PC-9 (cell line): ENCODE results near the gene GFY.

ENCODE experiments used
- CTCF ChIP-seq: fragments of 200-600 bp; sonication (generic); conservative IDR thresholded peaks from 2 replicates; pipeline ENCODE4 v1.6.1; 2017; ENCODE audit warnings: mixed run types, antibody characterized with exemption, mild to moderate bottlenecking, moderate library complexity
- EZH2 ChIP-seq: fragments of 200-600 bp; sonication (generic); IDR thresholded peaks from 2 replicates; pipeline ENCODE4 v1.8.0; 2017; ENCODE audit warnings: antibody characterized with exemption, low read depth

- no peak for TF ChIP-seq EZH2
- no peak for TF ChIP-seq CTCF
These were observed 27.1 kb upstream of the GFY start for GRCh38 chr19:49398001-49398615.
